Bronchial epithelial cell (primary cell): ENCODE results near the gene TNS3. TPM values are rescaled to one million over a fixed set of nuclear protein-coding genes. Genes with fewer than 3 reads are reported as not detected.
"Not testable (repeated sequence)": the region's sequence is repeated elsewhere in the genome, so short reads cannot be mapped to it uniquely, and the experiment has no call there.

ENCODE experiments used
- DNase-seq: peaks from one replicate; pipeline ENCODE4 v3.0.0-alpha.2; 2010; ENCODE audit warnings: low read depth
- FAIRE-seq: peaks from 2 replicates; lab custom pipeline; 2011; peaks lifted over from hg19 to GRCh38; lab: Jason Lieb, UNC
- H3K27me3 ChIP-seq: 2 replicates; pipeline ENCODE4 v1.5.1; 2011; ENCODE audit warnings: low read length; ENCODE audit not compliant: control insufficient read depth, insufficient read depth
- H3K36me3 ChIP-seq: 2 replicates; pipeline ENCODE4 v1.5.1; 2011; ENCODE audit warnings: low read length; ENCODE audit not compliant: control insufficient read depth, insufficient read depth
- H3K4me3 ChIP-seq: 2 replicates; pipeline ENCODE4 v1.5.1; 2011; ENCODE audit warnings: mild to moderate bottlenecking, low read depth, low read length, control low read depth
- CTCF ChIP-seq: IDR thresholded peaks from 2 replicates; pipeline ENCODE4 v1.5.1; 2011; ENCODE audit warnings: mild to moderate bottlenecking, moderate library complexity, low read length, control low read depth, inconsistent platforms; ENCODE audit not compliant: insufficient read depth, severe bottlenecking
- total RNA-seq: library from RNA; depleted of rRNA; stranded (reverse); fragments of >200 nt; gene quantifications from 2 replicates; pipeline ENCODE4 v1.2.1, GENCODE V29; 2014

The TNS3 gene
- total RNA-seq, 1 donor from 2014 or later: 2.6 TPM

DNA sequence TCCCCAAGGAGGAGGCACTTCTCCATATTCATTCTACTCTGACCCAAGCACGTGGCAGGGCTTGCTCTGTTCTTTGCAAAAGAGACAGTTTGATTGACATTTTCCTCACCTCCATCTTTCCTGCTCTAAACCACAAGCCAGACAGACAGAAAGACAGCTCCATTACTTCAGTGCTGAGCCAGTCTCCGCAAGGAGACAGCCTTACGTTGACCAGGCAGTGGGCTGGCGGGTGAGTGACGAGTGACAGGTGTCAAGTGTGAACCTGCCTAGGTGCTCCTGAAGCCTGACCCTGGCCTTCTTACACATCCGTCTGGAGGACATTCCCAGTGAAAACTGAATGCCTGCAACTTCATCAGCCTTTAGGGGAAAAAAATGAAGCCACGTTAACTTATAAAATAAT, 314.6 kb downstream of the TNS3 start:
- DNase-seq: no peak
- TF ChIP-seq CTCF: no peak
- no peak for FAIRE-seq
- H3K4me3 ChIP-seq: no peak overlapping the region
- no peaks in the 10 kb centered on the region for H3K36me3 ChIP-seq
- H3K27me3 ChIP-seq: no peaks in the 10 kb centered on the region

DNA sequence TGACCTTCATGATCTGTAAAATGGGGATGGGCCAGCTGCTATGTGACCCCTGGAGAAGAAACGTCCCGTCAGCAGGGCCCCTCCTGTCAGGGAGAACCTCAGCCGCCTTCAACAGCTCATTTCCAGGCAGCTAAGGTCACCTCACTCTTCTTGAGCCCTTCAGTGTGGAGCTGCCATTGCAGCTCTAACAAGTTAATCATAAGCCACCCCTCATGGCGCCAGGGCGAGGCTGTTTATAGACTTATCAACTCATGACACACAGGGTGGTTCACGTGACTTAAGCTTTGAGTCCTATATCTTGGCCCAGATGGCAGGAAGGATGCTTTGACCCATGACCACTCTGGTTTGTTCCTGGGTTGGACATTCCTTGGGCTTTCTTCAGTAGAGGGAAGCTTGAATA, 315.1 kb downstream of the TNS3 start:
- FAIRE-seq: peak; percentile 23
- Histone ChIP-seq H3K4me3 (no peak overlapping the region), H3K27me3 (no peaks in the 10 kb centered on the region), H3K36me3 (no peaks in the 10 kb centered on the region)
- no peak for DNase-seq
- TF ChIP-seq CTCF: no peak

DNA sequence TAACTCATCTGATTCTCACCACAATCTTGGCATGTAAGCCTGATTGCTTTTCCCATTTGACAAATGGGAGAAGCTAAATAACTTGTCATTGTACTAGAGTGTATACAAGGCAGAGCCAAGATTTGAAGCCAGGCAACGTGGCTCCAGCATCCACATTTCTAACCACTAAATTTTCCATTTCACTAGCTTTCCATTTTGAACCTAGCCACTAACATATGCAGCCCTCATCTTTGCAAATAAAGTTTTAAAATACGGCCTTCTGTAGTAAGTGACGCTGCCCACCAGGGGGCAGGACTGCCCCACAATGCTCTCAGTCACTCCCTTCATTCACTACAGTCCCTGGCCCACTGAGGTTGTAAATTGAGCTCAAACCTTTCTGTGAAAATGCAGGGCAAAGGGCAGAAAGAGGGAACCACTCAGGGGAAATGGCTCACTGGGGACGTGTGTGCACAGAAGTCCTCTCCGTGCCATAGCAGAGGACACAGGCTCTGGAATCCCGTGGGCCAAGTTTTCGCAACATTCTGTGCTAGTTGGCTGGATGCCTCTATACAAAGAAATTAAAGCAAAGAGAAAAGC, 315.7 kb downstream of the TNS3 start:
- Histone ChIP-seq H3K4me3 (no peak overlapping the region), H3K36me3 (no peaks in the 10 kb centered on the region), H3K27me3 (no peaks in the 10 kb centered on the region)
- DNase-seq: peak; percentile 58
- peak; percentile 89 for FAIRE-seq
- peak; percentile 87 for TF ChIP-seq CTCF

DNA sequence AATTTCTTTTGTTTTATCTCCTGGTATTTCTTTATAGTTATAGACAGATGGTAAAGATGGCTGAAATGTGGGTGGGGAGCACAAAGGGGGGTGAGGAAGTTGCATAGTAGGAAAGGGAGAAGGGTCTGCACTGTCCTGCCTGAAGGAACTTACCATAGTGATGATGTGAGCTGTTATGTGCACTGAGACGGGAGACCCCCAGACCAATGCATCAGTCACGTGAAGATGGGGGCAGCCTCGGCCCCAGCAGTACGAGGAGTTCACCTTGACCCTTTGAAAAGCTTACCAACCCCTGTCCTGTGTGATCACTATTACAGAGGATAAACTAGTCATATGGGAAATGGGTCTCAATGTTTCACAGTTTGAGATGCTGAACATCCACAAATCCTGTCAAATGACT, 316.3 kb downstream of the TNS3 start:
- Histone ChIP-seq H3K36me3 (no peaks in the 10 kb centered on the region), H3K4me3 (no peak overlapping the region), H3K27me3 (no peaks in the 10 kb centered on the region)
- DNase-seq (no peak), FAIRE-seq (no peak)
- no peak for TF ChIP-seq CTCF

DNA sequence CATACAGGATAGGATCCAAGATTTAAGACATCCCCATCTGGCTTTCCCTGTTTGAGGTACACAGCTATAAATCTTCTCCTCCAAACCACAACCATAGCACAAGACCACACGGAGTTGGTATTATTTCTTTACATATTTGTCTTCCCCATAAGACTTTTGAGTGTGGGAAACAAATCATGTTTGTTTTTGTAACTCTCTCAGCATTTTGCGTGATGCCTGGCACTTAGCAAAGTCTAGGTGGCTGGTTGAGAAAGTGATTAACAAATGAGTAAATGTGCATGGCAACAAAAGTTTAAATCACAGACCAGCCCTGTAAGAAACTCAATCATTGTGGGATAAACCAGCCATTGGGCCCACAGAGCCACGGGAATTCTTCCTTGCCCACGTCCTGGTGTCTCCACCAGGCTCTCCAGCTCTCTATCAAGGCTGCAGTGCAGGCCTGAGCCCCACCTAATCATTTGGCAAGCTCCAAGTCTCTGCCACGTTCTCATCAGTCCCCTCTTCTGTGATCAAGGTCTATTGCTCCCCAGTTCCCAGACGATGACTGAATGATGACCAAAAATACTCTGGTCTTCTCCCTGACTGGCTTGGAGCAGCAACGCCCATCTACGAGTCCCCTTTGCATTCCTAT, 317.8 kb downstream of the TNS3 start:
- no peaks in the 10 kb centered on the region for H3K27me3 ChIP-seq
- DNase-seq: no peak
- no peak overlapping the region for H3K4me3 ChIP-seq
- FAIRE-seq: no peak
- TF ChIP-seq CTCF: no peak
- H3K36me3 ChIP-seq: no peaks in the 10 kb centered on the region

- FAIRE-seq: no peak
- Histone ChIP-seq H3K36me3 (no peaks in the 10 kb centered on the region), H3K27me3 (no peaks in the 10 kb centered on the region), H3K4me3 (no peak overlapping the region)
- TF ChIP-seq CTCF: no peak
- no peak for DNase-seq
Measured at GRCh38 chr7:47262881-47263280, 319.0 kb downstream of the TNS3 start.

DNA sequence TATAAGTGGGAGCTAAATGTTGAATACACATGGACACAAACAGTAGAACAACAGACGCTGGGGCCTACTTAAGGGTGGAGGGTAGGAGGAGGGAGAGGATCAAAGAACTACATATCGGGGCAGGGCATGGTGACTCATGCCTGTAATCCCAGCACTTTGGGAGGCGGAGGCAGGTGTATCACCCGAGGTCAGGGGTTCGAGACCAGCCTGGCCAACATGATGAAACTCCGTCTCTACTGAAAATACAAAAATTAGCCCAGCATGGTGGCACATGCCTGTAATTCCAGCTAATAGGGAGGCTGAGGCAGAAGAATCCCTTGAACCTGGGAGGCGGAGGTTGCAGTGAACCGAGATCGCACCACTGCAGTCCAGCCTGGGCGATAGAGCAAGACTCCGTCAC, 319.8 kb downstream of the TNS3 start:
- FAIRE-seq, H3K27me3 ChIP-seq, H3K4me3 ChIP-seq, DNase-seq, H3K36me3 ChIP-seq: not testable (repeated sequence)
